NCI-H1436 (cell line): ENCODE results near the gene ZNF35.
A peak's percentile ranks its signal among the peaks of the same experiment; 100 is the strongest.

Experiments used
- DNase-seq: peaks from one replicate; lab custom pipeline; 2025; lab: John Stamatoyannopoulos, UW

The ZNF35 gene

DNA sequence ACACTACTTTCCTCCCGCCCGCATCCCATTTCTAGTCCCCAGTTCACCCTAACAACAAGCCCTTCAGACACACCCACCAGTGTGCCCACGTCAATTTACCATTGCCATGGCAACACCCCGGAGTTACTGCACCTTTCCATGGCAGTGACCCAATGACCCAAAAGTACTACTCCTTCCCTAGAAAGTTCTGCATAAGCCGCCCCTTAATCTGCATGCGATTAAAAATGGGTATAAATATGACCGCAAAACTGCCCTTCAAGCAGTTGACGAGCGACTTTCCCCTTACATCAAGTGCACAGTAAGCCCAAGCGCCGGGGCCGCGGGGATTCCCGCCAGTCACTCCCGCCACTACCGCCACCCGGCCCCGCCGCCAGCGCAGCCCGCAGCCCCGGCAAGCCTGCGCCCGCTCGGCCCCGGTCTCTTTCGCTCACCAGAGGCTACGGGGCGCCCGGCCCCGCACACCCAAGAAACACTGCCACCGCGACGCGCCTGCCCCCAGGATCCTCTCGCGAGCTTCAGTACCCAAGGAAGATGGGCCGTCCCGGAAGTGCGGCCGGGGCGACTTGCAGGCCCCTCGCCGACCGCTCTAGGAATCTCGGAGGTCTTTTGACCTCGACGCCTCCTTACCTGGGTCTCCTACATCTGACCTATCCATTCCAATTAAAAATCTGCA is 36.7 kb downstream of the ZNF35 start:
- peak; percentile 62 for DNase-seq

DNA sequence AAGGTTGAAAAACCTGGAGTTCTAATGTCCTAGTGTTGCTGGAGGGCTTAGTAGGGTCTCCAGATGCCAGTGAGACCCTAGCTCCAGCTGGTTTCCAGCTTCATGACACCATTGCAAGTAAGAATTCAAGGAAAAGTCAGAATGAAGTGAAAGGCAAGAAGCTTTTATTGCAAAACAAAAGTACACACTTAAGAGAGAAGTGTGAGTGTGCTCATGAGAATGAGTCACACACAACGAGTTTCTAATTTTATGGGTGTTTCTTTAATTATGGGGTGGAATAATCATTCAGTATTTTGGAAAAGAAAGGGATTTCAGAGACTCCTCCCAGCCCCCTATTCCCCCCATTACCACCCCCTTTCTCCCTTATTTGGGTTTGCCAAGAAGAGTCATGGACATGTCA is 39.4 kb downstream of the ZNF35 start:
- DNase-seq: no peak
